Skeletal muscle satellite cell (primary cell): ENCODE results near the gene LPP.

Source experiments
- H3K27me3 ChIP-seq: 2 replicates; pipeline ENCODE4 v1.7.0; 2013; ENCODE audit warnings: low read length; ENCODE audit not compliant: control insufficient read depth, insufficient read depth
- H3K36me3 ChIP-seq: 2 replicates; pipeline ENCODE4 v1.7.0; 2013; ENCODE audit warnings: mild to moderate bottlenecking, control low read depth, low read length; ENCODE audit not compliant: insufficient read depth
- H3K4me1 ChIP-seq: 2 replicates; pipeline ENCODE4 v1.7.0; 2013; ENCODE audit warnings: low read length; ENCODE audit not compliant: control insufficient read depth, insufficient read depth
- H3K4me2 ChIP-seq: 2 replicates; pipeline ENCODE4 v1.7.0; 2013; ENCODE audit warnings: mild to moderate bottlenecking, low read length
- H3K4me3 ChIP-seq: 2 replicates; pipeline ENCODE4 v1.7.0; 2013; ENCODE audit warnings: low read length
- H3K9ac ChIP-seq: 2 replicates; pipeline ENCODE4 v1.7.0; 2013; ENCODE audit warnings: mild to moderate bottlenecking, low read depth, low read length, moderate library complexity
- H3K9me3 ChIP-seq: replicated peaks from 2 replicates; pipeline ENCODE4 v1.7.0; 2013; ENCODE audit warnings: mild to moderate bottlenecking, control low read depth, low read length

LPP gene

GRCh38 chr3:188523291-188523690 is 369.3 kb downstream of the LPP start:
- Histone ChIP-seq H3K4me2 (no peak overlapping the region), H3K9me3 (no peaks in the 10 kb centered on the region), H3K4me3 (no peak overlapping the region), H3K4me1 (peaks cover 8% of the 10 kb centered on the region), H3K9ac (no peak overlapping the region), H3K36me3 (no peaks in the 10 kb centered on the region), H3K27me3 (no peaks in the 10 kb centered on the region)

GRCh38 chr3:188524052-188524451 is 370.1 kb downstream of the LPP start:
- Histone ChIP-seq H3K4me1 (peaks cover 8% of the 10 kb centered on the region), H3K27me3 (no peaks in the 10 kb centered on the region), H3K36me3 (no peaks in the 10 kb centered on the region), H3K4me3 (no peak overlapping the region), H3K9ac (no peak overlapping the region), H3K4me2 (no peak overlapping the region), H3K9me3 (no peaks in the 10 kb centered on the region)

- Histone ChIP-seq H3K4me3 (no peak overlapping the region), H3K9me3 (no peaks in the 10 kb centered on the region), H3K4me2 (no peak overlapping the region), H3K9ac (peak overlapping the region; percentile 28), H3K27me3 (no peaks in the 10 kb centered on the region), H3K4me1 (peaks cover 15% of the 10 kb centered on the region), H3K36me3 (no peaks in the 10 kb centered on the region)
Observed at GRCh38 chr3:188526057-188526456, 372.1 kb downstream of the LPP start.

- H3K4me1 ChIP-seq, result peaks cover 25% of the 10 kb centered on the region
- H3K4me3 ChIP-seq, result no peak overlapping the region
- H3K4me2 ChIP-seq, result no peak overlapping the region
- no peak overlapping the region for H3K9ac ChIP-seq
- H3K9me3 ChIP-seq, result no peaks in the 10 kb centered on the region
- H3K27me3 ChIP-seq, result no peaks in the 10 kb centered on the region
- no peaks in the 10 kb centered on the region for H3K36me3 ChIP-seq
Observed at GRCh38 chr3:188527389-188527788, 373.4 kb downstream of the LPP start.

DNA sequence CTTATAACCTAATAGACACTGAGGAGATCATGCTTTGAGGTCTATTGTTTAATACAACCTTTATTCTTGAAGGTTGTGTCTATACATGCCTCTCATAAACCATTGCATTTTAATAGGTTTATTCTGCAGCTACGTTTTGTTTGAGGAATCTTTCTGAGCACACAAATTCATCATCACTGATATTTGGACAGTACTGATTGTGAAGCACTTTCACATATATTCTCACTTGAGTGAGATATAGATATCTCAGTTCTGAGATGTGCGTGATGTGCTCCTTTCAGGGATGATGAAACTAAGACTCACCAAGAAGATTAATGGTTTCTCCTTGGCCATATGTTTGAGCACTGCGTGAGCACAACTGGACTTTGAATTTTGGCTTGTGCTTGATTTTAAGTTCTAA is 374.4 kb downstream of the LPP start:
- peaks cover 31% of the 10 kb centered on the region for H3K4me1 ChIP-seq
- no peak overlapping the region for H3K4me3 ChIP-seq
- H3K27me3 ChIP-seq, result no peaks in the 10 kb centered on the region
- H3K4me2 ChIP-seq, result no peak overlapping the region
- H3K36me3 ChIP-seq, result no peaks in the 10 kb centered on the region
- no peaks in the 10 kb centered on the region for H3K9me3 ChIP-seq
- no peak overlapping the region for H3K9ac ChIP-seq

DNA sequence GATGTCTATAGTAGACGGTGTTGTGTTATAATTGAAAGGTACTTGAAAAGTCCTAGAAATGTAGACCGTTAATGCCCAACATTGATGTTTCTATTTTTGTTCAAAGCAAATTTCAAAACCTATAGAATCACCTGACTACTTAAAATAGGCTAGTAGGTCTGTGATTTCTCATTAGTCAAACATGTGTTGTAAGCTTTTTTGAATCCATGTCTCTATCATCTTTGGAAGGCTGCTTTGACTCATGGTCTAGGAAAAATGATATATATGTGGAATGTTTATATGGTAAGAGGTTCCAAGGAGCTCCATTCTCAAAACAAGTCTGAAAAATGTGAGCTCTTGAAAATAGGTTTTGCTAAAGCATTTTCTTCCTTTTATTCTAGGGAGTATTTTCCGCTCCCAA is 375.3 kb downstream of the LPP start:
- no peak overlapping the region for H3K9ac ChIP-seq
- peaks cover 36% of the 10 kb centered on the region for H3K4me1 ChIP-seq
- H3K27me3 ChIP-seq, result no peaks in the 10 kb centered on the region
- no peak overlapping the region for H3K4me3 ChIP-seq
- H3K9me3 ChIP-seq, result no peaks in the 10 kb centered on the region
- no peaks in the 10 kb centered on the region for H3K36me3 ChIP-seq
- H3K4me2 ChIP-seq, result no peak overlapping the region

- no peaks in the 10 kb centered on the region for H3K27me3 ChIP-seq
- no peak overlapping the region for H3K4me3 ChIP-seq
- no peak overlapping the region for H3K4me2 ChIP-seq
- no peak overlapping the region for H3K9ac ChIP-seq
- H3K9me3 ChIP-seq, result no peaks in the 10 kb centered on the region
- no peaks in the 10 kb centered on the region for H3K36me3 ChIP-seq
- H3K4me1 ChIP-seq, result peaks cover 46% of the 10 kb centered on the region
Observed at GRCh38 chr3:188530226-188530625, 376.3 kb downstream of the LPP start.

DNA sequence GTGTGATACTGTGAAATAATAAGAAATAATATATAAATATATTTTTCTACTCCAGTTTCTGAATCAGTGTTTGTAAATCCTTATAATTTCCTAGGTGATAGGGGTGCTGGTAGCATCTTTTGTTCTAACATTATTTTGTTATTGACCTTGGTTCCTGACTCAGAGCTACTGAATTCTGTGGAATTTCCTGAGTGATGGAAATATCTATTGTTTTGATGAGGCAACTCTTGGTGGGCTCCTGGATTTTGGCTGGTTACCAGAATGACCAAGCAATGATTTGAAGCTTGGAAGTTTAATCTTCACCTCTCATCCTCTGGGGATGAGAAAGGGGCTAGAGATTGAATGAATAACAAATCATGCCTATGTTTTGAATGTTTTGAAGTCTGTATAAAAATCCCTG is 377.3 kb downstream of the LPP start:
- no peaks in the 10 kb centered on the region for H3K9me3 ChIP-seq
- H3K27me3 ChIP-seq, result no peaks in the 10 kb centered on the region
- H3K36me3 ChIP-seq, result no peaks in the 10 kb centered on the region
- no peak overlapping the region for H3K4me2 ChIP-seq
- H3K4me1 ChIP-seq, result peaks cover 47% of the 10 kb centered on the region
- H3K9ac ChIP-seq, result no peak overlapping the region
- H3K4me3 ChIP-seq, result no peak overlapping the region

DNA sequence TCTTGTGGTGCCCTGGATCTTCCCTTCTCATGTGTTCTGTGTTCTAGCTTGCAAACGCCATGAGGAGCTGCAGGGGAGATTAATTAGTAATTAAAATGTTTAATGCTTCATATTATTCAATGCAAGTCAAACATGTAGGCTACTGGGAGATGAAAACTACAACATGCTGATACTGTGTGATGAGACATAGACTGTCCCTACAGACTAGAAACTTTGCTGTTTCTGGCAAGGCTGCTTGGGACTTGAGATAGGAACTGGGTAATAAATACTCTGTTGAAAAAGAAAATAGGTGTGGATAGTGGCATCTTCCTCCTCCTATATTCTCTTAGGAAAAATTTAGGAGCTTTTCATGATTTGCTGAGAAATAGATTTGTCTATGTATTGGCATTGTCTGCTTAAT is 379.2 kb downstream of the LPP start:
- Histone ChIP-seq H3K27me3 (no peaks in the 10 kb centered on the region), H3K4me2 (peak overlapping the region; percentile 25), H3K9ac (peak overlapping the region; percentile 5), H3K9me3 (no peaks in the 10 kb centered on the region), H3K4me1 (peaks cover 43% of the 10 kb centered on the region), H3K36me3 (no peaks in the 10 kb centered on the region), H3K4me3 (no peak overlapping the region)

DNA sequence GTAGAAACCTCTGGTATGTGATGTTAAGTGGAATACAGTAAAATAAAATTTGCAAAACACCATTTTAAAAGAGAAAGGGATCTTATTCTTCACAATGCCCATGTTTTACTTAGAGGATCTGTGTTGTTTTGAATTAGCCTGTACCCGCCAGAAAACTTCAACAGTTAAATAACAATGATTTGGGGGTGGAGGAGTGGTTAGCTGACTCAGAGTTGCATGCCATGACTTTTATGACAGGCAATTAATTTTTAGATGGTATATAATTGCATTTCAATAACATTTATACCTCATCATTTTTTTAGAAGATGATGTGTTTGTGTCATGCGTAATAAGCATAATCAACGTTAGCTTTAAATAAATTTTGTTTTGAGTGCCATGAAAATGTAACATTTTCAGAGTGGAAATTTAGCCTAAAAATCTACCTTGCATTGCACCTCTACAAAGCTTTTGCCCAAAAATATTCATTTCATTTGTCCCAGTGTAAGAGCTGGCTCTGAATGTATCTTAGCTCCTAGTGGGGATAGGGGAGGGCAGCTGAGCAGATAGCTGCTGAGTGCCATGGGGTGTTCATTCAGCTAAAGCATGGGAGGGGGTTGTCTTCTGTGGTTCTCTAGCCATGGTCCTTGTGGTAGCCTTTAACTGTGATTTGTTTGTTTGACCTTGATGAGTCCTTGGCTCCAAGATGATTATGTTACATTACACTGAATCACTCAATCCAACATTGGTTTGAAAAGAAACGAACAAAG is 379.8 kb downstream of the LPP start:
- Histone ChIP-seq H3K4me2 (peak overlapping the region; percentile 47), H3K9ac (peak overlapping the region; percentile 6), H3K4me3 (peak overlapping the region; percentile 18), H3K36me3 (no peaks in the 10 kb centered on the region), H3K27me3 (no peaks in the 10 kb centered on the region), H3K9me3 (no peaks in the 10 kb centered on the region), H3K4me1 (peaks cover 43% of the 10 kb centered on the region)

DNA sequence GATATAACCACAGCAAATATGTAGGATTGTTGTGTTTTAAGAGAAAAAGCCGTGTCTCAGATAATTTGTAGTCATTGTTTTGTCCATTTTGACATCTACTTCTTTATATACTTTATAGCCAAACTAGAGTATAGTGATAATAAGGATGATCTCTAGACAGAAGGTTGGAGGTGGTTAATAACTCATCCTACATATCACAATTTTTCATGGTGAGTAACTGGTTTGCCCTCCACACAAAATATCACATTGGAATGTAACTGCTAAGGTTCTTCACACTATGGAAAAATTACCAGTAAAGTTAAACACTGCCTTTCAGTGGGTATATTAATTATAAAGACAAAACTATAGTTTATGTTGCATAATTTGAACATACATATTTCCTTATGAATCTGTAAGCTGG is 380.7 kb downstream of the LPP start:
- Histone ChIP-seq H3K36me3 (no peaks in the 10 kb centered on the region), H3K4me2 (peak overlapping the region; percentile 47), H3K4me1 (peaks cover 43% of the 10 kb centered on the region), H3K4me3 (peak overlapping the region; percentile 18), H3K9me3 (no peaks in the 10 kb centered on the region), H3K27me3 (no peaks in the 10 kb centered on the region), H3K9ac (peak overlapping the region; percentile 6)

GRCh38 chr3:188537606-188538005 is 383.6 kb downstream of the LPP start:
- no peaks in the 10 kb centered on the region for H3K36me3 ChIP-seq
- no peak overlapping the region for H3K4me2 ChIP-seq
- no peaks in the 10 kb centered on the region for H3K9me3 ChIP-seq
- no peak overlapping the region for H3K9ac ChIP-seq
- H3K4me1 ChIP-seq, result peaks cover 26% of the 10 kb centered on the region
- H3K27me3 ChIP-seq, result no peaks in the 10 kb centered on the region
- no peak overlapping the region for H3K4me3 ChIP-seq
